Choroid plexus epithelial cell (primary cell): ENCODE measurements around the gene PRR15L.
A peak's percentile ranks its signal among the peaks of the same experiment; 100 is the strongest.

Source experiments
- DNase-seq: peaks from one replicate; pipeline ENCODE4 v3.0.0-alpha.2; 2010; ENCODE audit warnings: low read depth
- H3K4me3 ChIP-seq: 2 replicates; pipeline ENCODE4 v1.5.1; 2011; ENCODE audit warnings: low read depth, mild to moderate bottlenecking, control low read depth, low read length, moderate library complexity
- CTCF ChIP-seq: conservative IDR thresholded peaks from 2 replicates; pipeline ENCODE4 v1.5.1; 2011; ENCODE audit warnings: low read depth, mild to moderate bottlenecking, control low read depth, inconsistent platforms, low read length, moderate library complexity

PRR15L gene

GRCh38 chr17:47949946-47950345, 7.7 kb downstream of the PRR15L start:
- no peak for DNase-seq
- no peak for TF ChIP-seq CTCF

GRCh38 chr17:47949197-47949759, 8.4 kb downstream of the PRR15L start:
- TF ChIP-seq CTCF: peak; percentile 94
- peak; percentile 88 for DNase-seq
- H3K4me3 ChIP-seq: peak overlapping the region; percentile 41

More at GRCh38 chr17:47949946-47950345, 7.7 kb downstream of the PRR15L start:
- no peak overlapping the region for H3K4me3 ChIP-seq

GRCh38 chr17:47948706-47949196, 8.9 kb downstream of the PRR15L start:
- no peak overlapping the region for H3K4me3 ChIP-seq
- no peak for DNase-seq
- no peak for TF ChIP-seq CTCF

- H3K4me3 ChIP-seq: no peak overlapping the region
- TF ChIP-seq CTCF: peak; percentile 91
- DNase-seq: peak; percentile 92
Measured at GRCh38 chr17:47946929-47947397, 10.7 kb downstream of the PRR15L start.

GRCh38 chr17:47946516-47946915, 11.2 kb downstream of the PRR15L start:
- no peak overlapping the region for H3K4me3 ChIP-seq
- DNase-seq: no peak
- TF ChIP-seq CTCF: no peak

GRCh38 chr17:47945529-47946508, 11.9 kb downstream of the PRR15L start:
- H3K4me3 ChIP-seq: no peak overlapping the region
- no peak for DNase-seq
- TF ChIP-seq CTCF: no peak
